NCI-H2081 (cell line): Measurements from ENCODE around the gene SPOCK1.

ENCODE experiments used
- DNase-seq, 2 experiments: peaks; one replicate each; lab custom pipeline; 2025; lab: John Stamatoyannopoulos, UW

The SPOCK1 gene

DNA sequence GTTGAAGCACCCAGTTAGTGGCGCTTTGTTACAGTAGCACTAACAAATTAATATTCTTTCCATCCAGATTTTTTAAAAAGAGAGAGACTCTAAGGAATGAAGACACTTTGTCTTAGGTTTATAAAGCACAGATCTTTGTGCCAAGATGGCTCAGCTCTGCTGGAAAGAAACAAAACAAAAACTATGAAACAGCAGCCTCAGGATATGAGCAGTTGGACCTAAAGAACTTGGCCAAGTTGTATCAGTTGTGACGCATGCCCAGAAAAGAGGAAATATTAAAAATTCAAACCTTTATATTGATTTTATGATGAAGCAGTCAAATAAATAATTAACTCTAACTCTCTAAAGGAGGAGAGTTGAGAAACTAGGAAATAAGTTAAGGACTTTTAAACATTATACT lies 427.2 kb downstream of the SPOCK1 start:
- DNase-seq, result no peak

DNA sequence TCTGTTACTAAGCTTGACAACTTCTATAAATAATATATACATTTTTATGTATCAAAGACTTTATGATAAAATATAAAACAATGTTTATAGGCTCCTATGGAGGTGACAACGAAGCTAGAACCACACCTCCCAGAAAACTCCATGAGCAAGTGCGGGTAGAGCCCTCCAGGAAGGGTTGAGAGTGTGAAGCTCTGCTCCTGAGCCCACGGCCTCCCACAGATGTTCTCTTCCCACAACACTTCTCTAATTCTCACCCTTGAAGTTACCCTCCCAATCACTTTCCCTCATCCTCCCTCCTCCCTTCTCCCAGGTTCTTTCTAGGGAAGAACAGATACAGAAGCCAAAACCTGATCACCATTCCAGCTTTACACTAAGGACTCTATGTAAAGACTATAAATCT lies 427.6 kb downstream of the SPOCK1 start:
- DNase-seq, result no peak

DNA sequence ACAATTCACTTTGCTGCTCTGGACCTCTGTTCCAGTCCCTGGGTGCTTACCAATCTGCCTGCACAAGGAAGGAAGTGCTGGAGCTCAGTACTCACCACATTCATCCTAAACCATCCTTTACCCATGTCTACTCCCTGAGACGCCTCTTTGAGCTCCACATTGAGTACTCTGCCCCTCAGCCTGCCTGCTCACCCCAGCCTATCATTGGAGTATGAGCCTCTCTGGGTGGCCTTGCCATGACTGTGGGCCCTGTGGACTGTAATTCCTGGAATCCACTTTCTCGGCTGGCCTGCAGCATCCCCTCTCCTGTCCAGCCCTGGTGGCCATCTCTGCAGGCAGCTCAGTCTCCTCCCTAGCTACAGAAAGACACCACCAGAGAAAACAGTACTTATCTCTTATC lies 428.6 kb downstream of the SPOCK1 start:
- DNase-seq, result no peak

DNA sequence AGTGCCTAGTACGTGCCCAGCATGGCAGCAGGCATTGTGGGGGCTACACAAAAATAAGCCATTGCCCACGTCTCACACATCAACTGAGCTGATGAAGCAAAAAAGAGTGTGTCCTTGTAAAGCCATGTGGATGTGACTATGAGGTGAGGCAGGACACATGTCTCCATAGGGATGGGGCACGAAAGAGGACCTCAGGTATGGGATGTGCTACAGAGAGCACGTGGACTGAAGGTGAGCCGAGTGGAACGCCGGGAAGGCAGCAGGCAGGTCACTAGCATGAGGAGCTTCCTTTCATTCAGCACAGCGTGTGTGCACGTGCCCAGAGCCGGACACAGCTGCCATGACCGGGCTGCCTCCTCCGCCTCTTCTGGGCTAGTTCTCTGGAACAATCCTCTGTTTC lies 429.8 kb downstream of the SPOCK1 start:
- no peak for DNase-seq

DNA sequence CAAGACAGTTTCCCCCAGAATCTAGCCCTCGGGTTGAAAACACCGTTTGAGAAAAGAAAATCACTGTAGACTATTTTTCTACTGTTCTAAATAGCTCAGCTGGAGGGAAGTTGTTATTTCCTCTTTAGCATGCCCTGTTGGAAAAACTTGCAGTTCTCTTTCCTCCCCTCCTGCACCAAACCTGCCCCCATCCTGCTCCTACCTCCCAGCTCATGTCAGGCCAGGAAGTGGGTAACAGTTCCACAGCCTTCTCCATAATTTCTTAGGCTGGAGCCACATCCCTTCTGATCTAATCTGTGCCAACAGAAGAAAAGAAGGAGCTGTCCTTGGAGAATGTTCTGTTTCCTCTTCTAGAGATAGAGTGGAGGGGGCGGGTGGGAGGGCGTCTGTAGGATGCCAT lies 437.7 kb downstream of the SPOCK1 start:
- DNase-seq, result no peak

DNA sequence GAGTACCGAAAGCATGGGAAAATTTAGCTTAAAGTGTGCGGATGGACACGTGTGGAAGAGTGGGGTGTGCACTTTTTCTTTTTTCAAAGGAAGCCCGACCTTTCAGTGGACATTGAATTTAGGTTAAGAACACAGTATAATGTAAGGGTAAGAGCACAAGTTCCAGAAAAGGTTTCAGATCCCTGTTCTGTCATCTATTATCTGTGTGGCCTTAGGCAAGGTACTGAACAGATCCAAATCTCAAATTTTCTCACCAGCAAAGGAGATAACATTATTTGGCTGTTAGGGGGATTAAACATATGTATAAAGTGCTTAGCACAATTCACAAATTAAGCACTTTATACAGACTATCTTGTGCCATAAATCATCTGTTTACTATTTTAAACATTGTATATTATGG lies 441.0 kb downstream of the SPOCK1 start:
- no peak for DNase-seq

DNA sequence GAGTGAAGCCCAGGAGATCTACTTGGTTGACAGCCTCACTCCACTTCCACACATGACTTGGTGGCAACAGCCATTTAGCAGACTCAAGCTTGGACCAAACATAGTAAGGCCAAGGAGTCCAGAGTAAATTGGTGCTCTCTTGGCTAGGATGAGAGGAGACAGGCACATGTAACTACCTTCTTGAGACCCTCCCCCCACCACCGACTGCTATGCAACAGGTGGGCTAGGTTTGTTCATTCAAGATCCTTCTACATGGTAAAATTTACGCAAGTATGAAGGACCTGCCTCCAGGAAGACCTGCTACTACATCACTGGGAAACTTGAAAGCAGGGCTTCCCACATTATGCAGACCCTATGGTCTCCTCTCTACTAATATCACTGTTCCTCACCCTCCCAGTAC lies 442.4 kb downstream of the SPOCK1 start:
- DNase-seq, result no peak

DNA sequence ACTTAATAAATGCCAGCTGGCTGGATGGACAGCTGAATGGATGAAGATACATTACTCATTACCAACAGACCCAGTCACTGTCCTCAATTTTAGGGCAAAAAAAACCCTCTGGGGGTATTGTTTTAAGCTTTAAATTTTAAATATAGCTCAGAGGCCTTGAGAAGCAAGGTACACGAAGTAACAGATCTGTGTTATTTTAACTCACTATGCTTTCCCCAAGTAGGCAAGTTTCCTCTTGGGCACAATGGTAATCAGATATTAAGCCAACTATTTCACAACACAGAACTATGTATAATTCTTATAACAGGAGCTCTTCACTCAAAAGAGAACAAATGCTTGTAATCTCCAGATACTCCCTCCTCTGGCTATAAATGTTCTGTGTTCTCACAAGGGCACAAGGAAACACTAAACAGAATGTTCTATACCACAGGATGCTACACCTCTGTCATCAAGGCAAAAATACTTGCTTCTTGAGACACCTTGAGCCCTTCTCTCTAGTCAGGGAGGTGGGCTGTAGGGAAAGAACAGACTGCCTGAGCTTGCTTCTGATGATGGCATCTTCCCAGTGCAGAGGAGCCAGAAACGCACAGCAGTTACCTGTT lies 443.8 kb downstream of the SPOCK1 start:
- no peak for DNase-seq

DNA sequence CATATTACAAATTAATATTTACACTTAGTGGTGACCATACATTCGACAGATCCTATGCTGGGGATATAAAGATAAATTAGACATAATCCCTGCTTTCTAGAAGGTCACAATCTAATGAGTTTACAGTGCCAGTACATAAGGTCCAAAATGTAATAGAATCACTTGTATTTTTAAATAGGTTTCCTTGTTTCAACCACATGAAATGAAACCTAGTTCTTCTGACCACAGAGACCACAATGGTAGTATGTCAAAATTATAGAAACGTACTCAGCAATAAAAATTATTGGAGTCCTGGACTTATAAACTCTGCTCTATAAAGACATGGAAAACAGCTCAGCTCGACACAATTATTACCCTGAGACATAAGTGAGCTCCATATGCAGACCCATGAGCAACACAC lies 444.3 kb downstream of the SPOCK1 start:
- DNase-seq, result no peak

DNA sequence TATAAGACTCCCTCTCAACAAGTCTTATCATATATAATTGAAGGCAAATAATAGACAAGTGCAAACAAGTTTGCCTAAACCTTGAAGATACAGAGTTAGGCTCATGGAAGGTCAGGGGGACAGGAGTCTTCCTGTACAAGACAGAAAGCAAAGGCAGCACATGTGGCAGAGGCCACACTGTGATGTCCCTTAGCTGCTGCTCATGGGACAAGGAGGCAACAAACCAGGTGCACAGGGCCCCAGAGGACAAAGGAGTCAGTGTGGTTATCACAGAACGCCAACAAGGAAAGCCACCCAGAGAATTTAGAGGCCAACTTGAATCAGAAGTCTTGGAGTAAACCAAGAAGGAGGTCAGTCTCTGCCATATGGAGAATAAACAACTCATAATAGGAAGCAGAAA lies 444.8 kb downstream of the SPOCK1 start:
- no peak for DNase-seq

DNA sequence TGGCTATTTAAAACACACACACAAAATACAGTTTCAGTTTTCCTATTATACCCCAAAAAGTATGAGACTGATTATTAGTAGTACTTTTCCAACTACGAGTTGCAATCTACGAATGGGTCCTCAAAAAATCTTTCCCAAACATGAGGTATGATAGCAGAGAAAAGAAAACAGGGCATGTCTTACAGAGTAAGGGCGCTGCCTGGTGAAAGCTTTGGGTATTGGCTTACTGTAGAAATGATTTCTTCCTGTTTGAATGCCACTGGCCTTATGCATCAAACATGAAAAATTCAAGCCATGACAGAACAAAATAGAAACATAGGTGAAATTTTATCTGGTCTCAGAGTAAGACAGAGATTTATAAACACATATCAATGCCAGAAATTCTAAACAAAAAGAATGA lies 448.0 kb downstream of the SPOCK1 start:
- no peak for DNase-seq

DNA sequence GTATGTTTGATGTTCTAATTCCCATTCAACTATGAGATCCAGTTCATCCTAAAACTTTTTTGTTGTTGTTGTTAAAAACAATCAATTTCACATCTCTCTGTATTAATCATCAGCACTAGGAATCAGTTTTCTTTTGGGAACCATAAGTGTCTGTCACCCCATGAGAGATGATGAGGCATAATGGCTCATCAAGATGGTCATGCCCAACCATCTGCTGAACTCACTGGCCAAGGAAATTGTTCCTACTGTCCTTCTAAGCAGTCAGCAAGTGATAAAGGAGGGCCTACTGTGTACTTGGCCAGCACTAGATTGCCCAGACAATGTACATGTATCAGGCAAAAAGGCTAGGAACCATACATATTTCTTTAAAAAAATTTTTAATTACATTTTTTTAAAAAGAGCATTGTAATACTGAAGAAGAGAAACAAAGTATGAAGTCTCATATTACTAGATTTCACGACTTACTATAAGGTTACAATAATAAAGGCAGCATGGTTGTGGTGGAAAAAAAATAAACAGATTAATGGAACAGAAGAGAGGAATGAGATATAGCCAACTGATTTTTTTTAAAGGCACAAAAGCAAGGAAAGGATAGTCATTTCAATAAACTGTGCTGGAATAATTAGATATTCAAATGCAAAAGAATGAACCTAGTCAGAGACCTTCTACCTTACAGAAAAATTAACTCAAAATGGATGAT lies 458.3 kb downstream of the SPOCK1 start:
- no peak for DNase-seq

DNA sequence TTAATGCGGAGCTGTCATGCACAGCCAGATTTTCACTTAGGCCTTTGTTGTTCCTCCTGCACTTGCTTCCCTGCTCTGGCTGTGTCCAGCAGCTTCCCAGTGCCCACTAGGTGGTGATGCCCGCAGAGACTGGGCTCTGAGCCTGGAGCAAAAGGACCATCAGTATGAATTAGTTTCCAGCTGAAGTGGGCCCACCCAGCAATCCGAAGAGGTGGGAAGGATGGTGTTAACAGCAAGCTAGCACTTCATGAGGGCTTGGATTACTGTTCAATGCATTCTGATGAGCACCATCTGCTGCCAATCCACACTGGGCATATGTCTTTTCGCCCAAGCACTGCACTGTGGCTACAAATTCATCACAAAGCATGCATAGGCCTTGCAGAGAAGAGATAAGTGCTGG lies 459.1 kb downstream of the SPOCK1 start:
- DNase-seq, result peak in 1 of 2 experiments; percentile 6

DNA sequence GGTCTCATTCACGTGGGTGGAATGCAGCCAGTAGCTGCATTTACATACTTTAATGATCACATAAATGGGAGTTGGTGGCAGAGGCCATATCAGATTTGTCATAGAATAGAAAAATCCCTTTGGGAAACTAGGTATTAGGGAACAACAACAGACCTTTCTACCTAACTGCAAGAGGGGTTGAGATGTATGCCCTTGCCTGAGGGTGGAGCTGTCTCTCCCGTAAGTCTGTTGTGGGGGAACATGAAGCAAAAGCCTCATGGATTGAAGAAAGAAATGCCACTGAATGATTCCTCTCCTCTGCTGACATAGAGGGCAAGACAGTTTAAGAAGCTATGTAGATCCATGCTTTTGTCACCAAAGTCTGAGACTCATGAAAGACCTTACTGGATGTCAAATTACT lies 461.3 kb downstream of the SPOCK1 start:
- no peak for DNase-seq

DNA sequence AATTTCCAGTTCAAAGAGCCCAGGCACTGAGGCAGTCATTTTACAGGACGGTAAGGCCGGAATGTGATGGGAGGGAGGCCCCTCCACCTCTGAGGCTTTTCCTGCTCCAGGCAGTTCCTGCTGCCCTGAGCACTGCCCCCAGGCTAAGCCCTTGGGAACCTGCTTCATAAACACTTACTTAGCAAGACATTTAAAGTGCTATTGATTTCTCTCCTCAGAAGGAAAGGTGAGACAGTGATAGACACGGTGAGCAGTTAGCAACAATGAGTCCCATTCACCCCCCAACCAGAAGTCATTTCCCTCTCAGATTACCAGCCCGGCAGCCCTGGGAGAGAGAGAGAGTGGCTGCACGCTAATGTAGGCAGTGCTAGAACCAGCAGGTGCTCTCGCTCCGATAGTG lies 462.5 kb downstream of the SPOCK1 start:
- DNase-seq, result peak; percentile 8 to 66

DNA sequence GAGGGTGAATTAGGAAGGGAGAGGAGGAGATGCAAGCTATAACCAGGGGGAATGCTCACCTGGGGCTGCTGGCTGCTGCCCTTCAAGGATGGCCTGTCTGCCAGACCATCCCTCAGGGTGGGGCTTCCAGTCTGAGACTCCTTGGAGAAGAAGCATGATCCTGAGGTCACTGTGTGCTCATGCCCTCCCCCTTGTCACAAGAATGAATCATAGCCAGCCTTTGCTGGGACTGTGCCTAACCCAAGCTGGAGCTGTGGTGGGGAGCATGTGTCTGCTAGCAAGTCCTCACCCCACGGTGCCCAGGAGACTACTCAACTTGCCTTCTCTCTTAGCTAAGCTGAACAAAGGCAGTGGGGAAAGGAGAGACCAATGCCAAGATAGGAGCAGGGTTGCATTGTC lies 463.6 kb downstream of the SPOCK1 start:
- no peak for DNase-seq

DNA sequence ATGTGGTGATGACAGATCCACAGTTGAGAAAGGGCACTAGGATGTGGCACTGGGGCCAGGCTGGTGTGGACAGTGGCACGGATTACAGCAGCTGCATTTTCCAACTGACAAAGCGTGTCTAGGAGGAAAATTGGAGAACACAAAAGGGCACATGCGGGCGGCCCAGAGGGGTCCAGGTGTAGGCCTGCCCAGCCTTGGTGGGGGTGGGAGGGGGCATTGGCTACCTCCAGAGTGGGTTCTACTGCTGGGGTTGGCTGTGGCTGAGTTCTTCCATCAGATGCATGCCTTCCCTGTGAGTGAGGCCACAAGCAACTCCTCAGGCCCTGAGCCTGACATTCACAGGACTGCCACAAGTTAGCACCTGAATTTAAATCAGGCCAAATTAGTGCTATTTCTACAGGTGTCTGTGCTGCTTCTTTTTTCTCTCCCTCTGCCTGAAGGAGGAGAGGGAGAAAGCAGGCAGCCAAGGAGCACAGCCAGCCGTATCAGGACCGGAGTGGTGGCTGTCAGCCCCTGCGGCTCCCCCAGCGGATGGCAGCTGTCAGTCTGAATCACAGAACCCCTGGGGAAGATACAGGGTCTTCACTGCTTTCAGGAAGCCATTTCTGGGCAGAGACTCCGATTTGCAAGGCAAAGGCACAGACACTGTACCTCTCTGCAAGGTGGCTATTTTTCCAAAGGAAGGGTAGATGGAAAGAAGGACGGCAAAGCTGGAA lies 464.2 kb downstream of the SPOCK1 start:
- DNase-seq, result no peak

DNA sequence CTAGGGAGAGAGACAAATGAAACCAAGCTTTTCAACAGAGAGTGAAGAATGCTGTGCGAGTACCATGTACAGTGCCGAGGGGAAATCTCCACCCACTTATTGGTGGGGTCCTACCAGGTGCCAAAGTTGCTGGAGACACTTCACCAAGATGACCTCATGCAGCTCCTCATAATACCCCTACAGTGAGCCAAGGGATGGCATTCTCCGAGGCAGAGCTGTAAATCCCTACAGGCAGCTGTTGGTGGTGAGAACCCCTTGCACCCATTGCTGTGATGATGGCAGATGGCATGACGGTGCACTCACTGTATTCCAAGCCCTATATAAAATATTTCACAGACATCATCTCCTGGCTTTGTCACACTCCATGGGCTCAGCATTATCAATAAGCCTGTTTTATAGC lies 464.9 kb downstream of the SPOCK1 start:
- no peak for DNase-seq

DNA sequence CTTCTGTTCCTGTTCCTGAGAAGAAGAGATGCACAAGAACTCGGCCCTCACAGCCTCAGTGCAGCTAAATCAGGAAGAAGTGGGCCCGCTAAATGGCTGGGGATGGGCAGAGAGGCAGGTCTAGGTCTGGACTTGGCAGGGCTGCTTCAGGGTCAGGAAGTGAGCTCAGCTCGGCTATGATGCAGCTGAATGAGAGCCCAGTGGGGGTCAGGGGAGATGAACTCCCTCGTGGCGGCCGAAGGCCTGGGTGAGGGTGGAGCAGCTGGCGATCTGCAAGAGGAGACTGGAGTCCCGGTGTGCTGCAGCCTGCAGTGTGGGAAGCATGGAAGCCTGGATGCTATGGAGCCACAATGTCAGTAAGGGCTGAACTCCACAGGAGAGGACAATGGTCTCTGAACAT lies 466.2 kb downstream of the SPOCK1 start:
- DNase-seq, result no peak

DNA sequence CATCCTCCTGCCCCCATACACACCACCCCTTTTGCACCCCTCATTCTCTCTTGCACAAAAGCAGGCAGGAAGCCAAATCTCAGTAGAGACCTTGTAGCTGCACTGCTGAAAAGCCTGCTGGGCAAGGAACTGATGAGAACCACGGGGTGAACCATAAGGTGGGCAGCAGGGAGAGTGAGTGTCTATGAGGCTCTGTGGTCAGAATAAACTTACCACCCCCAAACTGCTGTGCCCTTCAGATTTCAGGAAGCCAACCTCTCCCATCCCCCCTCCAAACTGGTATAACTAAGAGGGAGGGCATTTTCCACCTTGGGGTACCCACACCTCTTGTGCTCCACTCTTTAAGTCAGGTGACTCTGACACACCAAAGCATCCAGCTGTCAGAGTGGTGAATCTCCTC lies 471.4 kb downstream of the SPOCK1 start:
- no peak for DNase-seq

DNA sequence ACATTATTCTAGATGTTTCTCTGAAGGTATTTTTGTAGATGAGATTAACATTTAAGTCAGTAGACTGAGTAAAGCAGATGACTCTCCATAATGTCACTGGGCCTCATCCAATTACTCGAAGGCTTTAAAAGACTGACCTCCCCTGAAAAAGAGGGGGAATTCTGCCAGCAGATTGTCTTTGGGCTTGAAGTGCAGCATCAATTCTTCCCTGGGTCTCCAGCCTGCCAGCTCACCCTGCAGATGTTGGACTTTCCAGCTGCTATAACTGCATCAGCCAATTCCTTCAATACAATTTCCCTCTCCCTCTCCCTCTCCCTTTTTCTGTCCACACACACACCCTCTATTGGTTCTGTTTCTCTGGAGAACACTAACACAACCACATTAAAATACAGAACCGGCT lies 472.8 kb downstream of the SPOCK1 start:
- no peak for DNase-seq

DNA sequence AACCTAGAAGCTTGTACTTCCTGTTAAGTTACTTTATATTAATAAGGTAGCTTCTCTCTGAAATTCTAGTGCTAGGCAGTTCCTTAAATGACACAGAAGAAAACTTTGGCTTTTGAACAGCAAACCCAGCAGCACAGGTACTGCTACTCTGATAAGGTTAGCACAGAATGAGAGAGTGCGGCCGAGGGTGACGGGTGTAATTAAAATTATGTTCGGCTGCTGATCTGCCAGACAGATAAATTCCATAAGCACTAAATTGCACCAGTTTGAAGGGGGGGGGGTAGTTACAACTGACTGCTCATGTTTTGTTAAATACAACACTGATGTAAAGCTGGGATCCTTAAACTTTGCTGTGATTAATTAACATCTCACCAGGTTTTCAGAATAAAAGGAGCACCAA lies 475.1 kb downstream of the SPOCK1 start:
- DNase-seq, result no peak

DNA sequence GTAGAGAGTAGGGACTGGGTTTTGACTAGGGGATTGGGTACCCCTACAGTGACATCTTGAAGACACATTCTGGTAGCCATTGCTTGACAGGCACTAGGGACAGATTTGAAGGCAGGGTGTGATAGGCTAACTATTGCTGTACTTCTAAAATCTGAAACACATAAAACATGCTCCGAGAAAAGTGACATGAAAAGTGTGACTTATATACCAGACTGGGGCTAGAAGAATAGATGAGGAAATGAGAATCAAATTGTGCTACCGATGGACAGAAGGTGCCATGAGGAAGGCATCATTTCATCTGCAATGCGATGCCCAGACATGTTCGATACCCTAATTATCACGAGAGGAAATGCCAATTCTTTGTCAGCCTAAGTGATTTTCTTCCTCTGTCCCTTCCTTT lies 475.8 kb downstream of the SPOCK1 start:
- no peak for DNase-seq

DNA sequence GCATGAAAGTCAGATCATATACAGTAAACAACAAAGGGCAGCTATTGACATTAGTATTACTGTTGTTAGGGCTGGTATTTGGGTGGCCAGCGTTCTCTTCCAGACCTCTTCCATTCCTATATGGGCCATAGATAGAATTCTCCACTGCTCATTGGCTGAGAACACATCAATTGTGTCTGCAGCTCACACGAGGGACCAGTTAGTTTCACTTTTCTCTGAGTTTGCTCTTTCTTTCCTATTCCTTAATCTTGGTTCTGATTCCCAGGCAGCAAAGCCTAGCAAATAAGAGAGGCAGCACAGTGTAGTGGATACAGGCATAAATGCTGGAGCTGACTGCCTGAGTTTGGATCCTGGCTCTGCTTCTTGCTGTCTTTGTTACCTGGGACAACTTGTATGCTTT lies 476.4 kb downstream of the SPOCK1 start:
- no peak for DNase-seq
